ENCODE measurements around the gene PPP1R9A.

DNA sequence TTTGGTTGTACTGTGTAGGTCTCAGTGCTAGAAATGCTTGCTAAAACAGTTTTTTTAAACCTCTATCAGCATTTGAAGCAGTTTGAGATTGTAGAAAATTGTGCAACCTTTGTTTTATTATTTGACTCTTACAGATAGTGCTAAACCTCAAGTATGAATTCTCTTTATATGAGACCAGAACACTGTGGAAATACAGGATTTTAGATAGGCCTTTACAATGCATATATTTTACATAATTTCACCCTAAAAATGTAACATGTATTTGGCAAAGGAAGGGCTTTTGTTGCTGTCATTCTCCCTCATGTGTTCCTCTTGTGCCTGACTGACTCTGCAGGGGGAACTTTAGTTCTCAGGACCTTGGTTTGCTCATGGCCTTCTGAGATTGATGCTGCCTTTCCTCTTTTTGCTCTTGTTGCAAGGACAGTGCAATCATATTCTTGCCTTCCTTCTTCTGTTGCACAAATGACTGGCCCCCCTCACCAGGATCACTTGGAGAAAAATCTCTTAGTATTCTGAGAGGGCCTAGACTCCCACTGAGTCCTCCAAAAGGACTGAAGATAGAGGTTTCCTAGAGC lies 188.7 kb downstream of the PPP1R9A start:
- TF ChIP-seq EZH2 (IDR thresholded peaks at IDR 0.05; ENCODE audit: low read length) (no peak), CTCF (optimal IDR thresholded peaks at IDR 0.05 in 1 of 3, IDR thresholded peaks at IDR 0.05 in 1 of 3, conservative IDR thresholded peaks at IDR 0.05 in 1 of 3; ENCODE audit: extremely low read depth in 1 of 3, insufficient read depth in 2 of 3, low read length in 3 of 3) (no peak)

All from keratinocyte (primary cell).